ENCODE results near the gene RRP15.

DNA sequence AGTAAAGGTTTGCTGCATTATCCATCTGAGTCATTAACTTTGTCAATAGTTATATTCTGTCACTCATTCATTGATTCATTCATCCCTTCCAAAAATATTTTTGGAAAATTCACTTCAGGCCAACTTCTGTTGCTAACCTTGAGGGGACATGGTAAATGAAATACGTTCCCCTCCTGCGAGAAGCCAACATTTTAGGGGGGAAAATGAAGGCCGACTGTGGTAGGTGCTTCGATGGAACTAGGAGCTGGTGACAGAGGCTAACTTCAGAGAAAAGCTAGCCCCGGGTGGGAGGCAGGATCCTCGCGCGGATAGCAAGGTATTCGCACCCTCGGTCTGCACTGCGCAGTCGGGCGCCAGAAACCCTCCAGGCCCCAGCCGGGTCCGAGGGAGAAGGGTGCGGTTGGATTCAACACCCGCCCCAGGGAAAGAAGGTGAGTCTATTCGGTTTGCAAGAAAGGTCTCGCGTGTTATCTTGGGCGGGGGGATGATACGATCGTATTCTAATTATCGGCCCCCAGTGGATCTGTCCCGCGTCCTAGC lies 646 bp upstream of the RRP15 start:
- TF ChIP-seq, protein P1, sequence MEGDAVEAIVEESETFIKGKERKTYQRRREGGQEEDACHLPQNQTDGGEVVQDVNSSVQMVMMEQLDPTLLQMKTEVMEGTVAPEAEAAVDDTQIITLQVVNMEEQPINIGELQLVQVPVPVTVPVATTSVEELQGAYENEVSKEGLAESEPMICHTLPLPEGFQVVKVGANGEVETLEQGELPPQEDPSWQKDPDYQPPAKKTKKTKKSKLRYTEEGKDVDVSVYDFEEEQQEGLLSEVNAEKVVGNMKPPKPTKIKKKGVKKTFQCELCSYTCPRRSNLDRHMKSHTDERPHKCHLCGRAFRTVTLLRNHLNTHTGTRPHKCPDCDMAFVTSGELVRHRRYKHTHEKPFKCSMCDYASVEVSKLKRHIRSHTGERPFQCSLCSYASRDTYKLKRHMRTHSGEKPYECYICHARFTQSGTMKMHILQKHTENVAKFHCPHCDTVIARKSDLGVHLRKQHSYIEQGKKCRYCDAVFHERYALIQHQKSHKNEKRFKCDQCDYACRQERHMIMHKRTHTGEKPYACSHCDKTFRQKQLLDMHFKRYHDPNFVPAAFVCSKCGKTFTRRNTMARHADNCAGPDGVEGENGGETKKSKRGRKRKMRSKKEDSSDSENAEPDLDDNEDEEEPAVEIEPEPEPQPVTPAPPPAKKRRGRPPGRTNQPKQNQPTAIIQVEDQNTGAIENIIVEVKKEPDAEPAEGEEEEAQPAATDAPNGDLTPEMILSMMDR (conservative IDR thresholded peaks at IDR 0.05; ENCODE audit: low read depth in 2 of 2) = no peak
- TF ChIP-seq CREB1 (CRISPR knock-in tag; IDR thresholded peaks at IDR 0.05; ENCODE audit: low read depth) (no peak), EZH2phosphoT487 (IDR thresholded peaks at IDR 0.05; ENCODE audit: unreplicated experiment) (no peak), POLR2AphosphoS5 (IDR thresholded peaks at IDR 0.05; ENCODE audit: low read depth) (no peak), EZH2 (IDR thresholded peaks at IDR 0.05; ENCODE audit: low read depth, unreplicated experiment) (no peak)
- TF ChIP-seq, protein P2, sequence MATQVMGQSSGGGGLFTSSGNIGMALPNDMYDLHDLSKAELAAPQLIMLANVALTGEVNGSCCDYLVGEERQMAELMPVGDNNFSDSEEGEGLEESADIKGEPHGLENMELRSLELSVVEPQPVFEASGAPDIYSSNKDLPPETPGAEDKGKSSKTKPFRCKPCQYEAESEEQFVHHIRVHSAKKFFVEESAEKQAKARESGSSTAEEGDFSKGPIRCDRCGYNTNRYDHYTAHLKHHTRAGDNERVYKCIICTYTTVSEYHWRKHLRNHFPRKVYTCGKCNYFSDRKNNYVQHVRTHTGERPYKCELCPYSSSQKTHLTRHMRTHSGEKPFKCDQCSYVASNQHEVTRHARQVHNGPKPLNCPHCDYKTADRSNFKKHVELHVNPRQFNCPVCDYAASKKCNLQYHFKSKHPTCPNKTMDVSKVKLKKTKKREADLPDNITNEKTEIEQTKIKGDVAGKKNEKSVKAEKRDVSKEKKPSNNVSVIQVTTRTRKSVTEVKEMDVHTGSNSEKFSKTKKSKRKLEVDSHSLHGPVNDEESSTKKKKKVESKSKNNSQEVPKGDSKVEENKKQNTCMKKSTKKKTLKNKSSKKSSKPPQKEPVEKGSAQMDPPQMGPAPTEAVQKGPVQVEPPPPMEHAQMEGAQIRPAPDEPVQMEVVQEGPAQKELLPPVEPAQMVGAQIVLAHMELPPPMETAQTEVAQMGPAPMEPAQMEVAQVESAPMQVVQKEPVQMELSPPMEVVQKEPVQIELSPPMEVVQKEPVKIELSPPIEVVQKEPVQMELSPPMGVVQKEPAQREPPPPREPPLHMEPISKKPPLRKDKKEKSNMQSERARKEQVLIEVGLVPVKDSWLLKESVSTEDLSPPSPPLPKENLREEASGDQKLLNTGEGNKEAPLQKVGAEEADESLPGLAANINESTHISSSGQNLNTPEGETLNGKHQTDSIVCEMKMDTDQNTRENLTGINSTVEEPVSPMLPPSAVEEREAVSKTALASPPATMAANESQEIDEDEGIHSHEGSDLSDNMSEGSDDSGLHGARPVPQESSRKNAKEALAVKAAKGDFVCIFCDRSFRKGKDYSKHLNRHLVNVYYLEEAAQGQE (IDR thresholded peaks at IDR 0.05; ENCODE audit: unreplicated experiment) = no peak
- TF ChIP-seq, protein P3, sequence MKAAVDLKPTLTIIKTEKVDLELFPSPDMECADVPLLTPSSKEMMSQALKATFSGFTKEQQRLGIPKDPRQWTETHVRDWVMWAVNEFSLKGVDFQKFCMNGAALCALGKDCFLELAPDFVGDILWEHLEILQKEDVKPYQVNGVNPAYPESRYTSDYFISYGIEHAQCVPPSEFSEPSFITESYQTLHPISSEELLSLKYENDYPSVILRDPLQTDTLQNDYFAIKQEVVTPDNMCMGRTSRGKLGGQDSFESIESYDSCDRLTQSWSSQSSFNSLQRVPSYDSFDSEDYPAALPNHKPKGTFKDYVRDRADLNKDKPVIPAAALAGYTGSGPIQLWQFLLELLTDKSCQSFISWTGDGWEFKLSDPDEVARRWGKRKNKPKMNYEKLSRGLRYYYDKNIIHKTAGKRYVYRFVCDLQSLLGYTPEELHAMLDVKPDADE (IDR thresholded peaks at IDR 0.05) = no peak
